ENCODE measurements around the gene MDK.

GRCh38 chr11:46361283-46362155 is 19.9 kb upstream of the MDK start:
- TF ChIP-seq ZNF274 (IDR thresholded peaks at IDR 0.05; ENCODE audit: low read length) (no peak), ZNF274 (tag by site-specific recombination; IDR thresholded peaks at IDR 0.05; ENCODE audit: borderline replicate concordance) (no peak), ZBTB7A (tag by site-specific recombination; IDR thresholded peaks at IDR 0.05; ENCODE audit: low read depth) (no peak), KLF9 (tag by site-specific recombination; IDR thresholded peaks at IDR 0.05; ENCODE audit: low read depth) (no peak), ZBTB1 (tag by site-specific recombination; IDR thresholded peaks at IDR 0.05) (no peak)
- TF ChIP-seq, protein P1, sequence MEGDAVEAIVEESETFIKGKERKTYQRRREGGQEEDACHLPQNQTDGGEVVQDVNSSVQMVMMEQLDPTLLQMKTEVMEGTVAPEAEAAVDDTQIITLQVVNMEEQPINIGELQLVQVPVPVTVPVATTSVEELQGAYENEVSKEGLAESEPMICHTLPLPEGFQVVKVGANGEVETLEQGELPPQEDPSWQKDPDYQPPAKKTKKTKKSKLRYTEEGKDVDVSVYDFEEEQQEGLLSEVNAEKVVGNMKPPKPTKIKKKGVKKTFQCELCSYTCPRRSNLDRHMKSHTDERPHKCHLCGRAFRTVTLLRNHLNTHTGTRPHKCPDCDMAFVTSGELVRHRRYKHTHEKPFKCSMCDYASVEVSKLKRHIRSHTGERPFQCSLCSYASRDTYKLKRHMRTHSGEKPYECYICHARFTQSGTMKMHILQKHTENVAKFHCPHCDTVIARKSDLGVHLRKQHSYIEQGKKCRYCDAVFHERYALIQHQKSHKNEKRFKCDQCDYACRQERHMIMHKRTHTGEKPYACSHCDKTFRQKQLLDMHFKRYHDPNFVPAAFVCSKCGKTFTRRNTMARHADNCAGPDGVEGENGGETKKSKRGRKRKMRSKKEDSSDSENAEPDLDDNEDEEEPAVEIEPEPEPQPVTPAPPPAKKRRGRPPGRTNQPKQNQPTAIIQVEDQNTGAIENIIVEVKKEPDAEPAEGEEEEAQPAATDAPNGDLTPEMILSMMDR (tag by site-specific recombination; IDR thresholded peaks at IDR 0.05): no peak
- TF ChIP-seq, protein P2, sequence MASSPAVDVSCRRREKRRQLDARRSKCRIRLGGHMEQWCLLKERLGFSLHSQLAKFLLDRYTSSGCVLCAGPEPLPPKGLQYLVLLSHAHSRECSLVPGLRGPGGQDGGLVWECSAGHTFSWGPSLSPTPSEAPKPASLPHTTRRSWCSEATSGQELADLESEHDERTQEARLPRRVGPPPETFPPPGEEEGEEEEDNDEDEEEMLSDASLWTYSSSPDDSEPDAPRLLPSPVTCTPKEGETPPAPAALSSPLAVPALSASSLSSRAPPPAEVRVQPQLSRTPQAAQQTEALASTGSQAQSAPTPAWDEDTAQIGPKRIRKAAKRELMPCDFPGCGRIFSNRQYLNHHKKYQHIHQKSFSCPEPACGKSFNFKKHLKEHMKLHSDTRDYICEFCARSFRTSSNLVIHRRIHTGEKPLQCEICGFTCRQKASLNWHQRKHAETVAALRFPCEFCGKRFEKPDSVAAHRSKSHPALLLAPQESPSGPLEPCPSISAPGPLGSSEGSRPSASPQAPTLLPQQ (tag by site-specific recombination; IDR thresholded peaks at IDR 0.05): no peak
